Hair follicular keratinocyte (primary cell): ENCODE measurements around the gene SPATA3. TPM values are rescaled to one million over a fixed set of nuclear protein-coding genes. Genes with fewer than 3 reads are reported as not detected.

Experiments used
- total RNA-seq: library from RNA; depleted of rRNA; stranded (reverse); fragments of >200 nt; gene quantifications from 2 replicates; pipeline ENCODE4 v1.2.3, GENCODE V29; 2015

SPATA3 gene
- not detected in 2 replicates for total RNA-seq

DNA sequence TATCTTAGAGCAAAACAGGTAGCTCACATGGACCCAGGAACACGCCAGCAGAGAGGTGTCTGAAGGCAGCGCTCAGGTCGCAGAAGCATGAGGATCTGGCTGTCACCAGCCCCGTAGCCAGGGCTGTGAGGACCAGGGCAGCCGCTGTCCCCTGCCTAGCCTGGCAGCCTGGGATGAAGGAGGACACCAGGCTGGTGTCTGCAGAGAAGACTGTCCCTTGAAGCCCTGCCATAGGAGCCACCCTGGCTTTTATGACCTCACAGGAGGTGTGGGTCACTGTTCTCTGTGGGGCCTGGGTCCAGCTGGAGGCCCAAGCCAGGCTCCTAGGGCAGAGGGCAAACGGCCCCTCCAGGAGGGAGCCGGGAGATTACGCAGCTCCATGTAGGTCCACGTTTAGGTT lies at the start of gene SPATA3:
TSS of gene SPATA3 (plus strand) at position 301 of the 400 bp plus-strand sequence. CDS start 113 bp downstream, outside the sequence.

DNA sequence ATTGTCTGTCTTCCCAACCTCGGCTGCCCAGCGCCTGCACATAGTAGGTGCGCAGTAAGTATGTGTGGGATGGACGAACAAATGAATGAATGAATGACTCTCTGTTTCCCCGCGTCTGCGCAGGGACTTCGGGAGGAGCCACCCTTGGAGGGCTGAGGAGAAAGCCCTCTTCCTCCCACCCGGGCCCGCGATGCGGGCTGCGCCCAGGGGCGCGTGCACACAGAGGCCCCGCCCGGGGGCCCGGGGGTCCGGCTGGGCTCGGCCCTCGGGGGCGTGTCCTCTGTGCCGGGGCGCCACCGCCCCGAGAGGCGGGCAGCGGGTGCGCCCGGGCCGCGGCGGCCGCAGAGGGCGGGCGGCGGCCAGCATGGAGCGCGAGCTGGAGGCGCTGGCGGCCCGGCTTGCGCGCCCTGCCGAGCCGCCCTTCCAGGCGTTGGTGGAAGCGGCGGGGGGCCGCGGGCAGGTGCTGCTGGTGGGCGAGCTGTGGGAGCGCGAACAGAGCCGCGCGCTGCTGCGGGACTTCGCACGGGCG lies 41.3 kb downstream of the SPATA3 start, which contains the start of gene C2orf72:
TSS of gene C2orf72 (plus strand) at position 322 of the 529 bp plus-strand sequence. CDS start at position 365, 43 bp downstream.

DNA sequence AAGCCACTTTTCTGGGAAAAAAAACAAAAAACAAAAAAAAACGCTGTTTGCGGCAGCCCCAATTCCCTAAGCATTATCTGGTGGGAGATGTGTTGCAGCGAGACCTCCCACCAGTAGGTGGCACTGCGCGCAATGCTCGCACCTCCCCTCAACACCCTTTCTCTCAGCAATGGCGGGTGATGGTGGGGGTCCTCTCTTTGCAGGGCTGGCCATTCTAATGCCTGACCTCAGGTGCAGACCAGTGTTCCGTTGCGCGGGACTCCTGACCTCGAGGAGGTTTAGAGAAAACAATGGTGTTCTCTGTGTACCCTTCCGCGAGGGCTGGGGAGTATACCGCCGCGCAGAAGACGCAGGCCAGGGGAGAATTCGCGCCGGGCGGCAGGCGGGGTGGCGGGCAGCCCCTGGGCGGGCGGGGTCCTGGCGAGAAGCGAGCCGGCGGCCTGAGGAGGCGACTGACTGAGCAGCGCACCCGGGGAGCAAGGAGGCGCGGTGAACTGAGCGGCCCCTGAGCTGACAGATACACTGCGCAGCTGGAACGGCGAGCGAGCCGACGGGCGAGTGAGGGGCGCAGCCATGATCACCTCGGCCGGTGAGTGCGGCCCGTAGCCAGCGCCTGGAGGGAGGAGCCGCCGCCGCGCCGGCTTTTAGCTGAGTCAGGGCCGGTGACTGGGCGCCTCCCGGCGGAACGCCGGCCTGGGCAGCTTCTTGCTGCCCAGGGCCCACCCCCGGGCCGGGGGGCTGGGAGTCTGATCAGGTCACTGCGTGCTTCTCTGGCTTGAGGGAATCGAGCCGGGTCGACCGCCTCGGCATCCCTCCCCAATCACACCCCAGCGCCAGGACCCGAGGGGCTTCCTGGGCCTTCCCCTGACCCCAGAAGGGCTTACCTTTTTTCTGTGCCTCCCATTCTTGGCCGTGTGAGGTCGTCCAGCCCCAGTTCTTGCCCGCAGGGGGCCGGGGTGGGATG lies 60.8 kb downstream of the SPATA3 start, which contains the start of gene PSMD1:
TSS of gene PSMD1 (plus strand) at position 415 of the 964 bp plus-strand sequence. CDS start at position 574, 159 bp downstream.

Other genes with a start within 250 kb of the SPATA3 start
- 15.4 and 25.3 TPM in 2 replicates for gene ITM2C, start 131.2 kb upstream of the SPATA3 start, total RNA-seq
- not detected in 2 replicates for gene GPR55, start 70.9 kb upstream of the SPATA3 start, total RNA-seq
- gene C2orf72, start 41.4 kb downstream of the SPATA3 start, total RNA-seq, result not detected in 2 replicates
- gene PSMD1, start 60.7 kb downstream of the SPATA3 start, total RNA-seq, result 70.8 and 108 TPM in 2 replicates
- not detected in 2 replicates for gene HTR2B, start 128.9 kb downstream of the SPATA3 start, total RNA-seq
- gene ARMC9, start 202.5 kb downstream of the SPATA3 start, total RNA-seq, result 13.4 and 16.0 TPM in 2 replicates